ENCODE data around the gene FGFR2.

GRCh38 chr10:121615836-121616235 lies 17.6 kb upstream of the FGFR2 start:
- TF ChIP-seq CTCF (IDR thresholded peaks at IDR 0.05) = no peak
- no peak for TF ChIP-seq POLR2AphosphoS5 (IDR thresholded peaks at IDR 0.05; ENCODE audit: low read depth, low read length)

Measured in Panc1 (cell line).